ENCODE measurements around the gene GXYLT1. TPM values are rescaled to one million over a fixed set of nuclear protein-coding genes. Genes with fewer than 3 reads are reported as not detected.
A peak's percentile ranks its signal among the peaks of the same experiment; 100 is the strongest.
"Not testable (repeated sequence)": the region's sequence is repeated elsewhere in the genome, so short reads cannot be mapped to it uniquely, and the experiment has no call there.

GXYLT1 gene, protein sequence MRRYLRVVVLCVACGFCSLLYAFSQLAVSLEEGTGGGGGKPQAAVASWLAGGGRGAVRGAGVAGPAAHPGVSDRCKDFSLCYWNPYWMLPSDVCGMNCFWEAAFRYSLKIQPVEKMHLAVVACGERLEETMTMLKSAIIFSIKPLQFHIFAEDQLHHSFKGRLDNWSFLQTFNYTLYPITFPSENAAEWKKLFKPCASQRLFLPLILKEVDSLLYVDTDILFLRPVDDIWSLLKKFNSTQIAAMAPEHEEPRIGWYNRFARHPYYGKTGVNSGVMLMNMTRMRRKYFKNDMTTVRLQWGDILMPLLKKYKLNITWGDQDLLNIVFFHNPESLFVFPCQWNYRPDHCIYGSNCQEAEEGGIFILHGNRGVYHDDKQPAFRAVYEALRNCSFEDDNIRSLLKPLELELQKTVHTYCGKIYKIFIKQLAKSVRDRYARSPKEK
- 10 to 100 TPM in 1 of 2 donors, 1 to 10 TPM in 1; 9.3 to 11.1 TPM for total RNA-seq

- H3K36me3 ChIP-seq = no peaks in the 10 kb centered on the region
- H3K4me3 ChIP-seq = peak within 1 kb of the TSS; percentile 63
- TF ChIP-seq, protein P1, sequence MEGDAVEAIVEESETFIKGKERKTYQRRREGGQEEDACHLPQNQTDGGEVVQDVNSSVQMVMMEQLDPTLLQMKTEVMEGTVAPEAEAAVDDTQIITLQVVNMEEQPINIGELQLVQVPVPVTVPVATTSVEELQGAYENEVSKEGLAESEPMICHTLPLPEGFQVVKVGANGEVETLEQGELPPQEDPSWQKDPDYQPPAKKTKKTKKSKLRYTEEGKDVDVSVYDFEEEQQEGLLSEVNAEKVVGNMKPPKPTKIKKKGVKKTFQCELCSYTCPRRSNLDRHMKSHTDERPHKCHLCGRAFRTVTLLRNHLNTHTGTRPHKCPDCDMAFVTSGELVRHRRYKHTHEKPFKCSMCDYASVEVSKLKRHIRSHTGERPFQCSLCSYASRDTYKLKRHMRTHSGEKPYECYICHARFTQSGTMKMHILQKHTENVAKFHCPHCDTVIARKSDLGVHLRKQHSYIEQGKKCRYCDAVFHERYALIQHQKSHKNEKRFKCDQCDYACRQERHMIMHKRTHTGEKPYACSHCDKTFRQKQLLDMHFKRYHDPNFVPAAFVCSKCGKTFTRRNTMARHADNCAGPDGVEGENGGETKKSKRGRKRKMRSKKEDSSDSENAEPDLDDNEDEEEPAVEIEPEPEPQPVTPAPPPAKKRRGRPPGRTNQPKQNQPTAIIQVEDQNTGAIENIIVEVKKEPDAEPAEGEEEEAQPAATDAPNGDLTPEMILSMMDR (IDR thresholded peaks at IDR 0.05) = no peak
- intact Hi-C loops (cut with DNase I) = loop anchor here (10.0 kb wide), 1 partner anchor 90 kb away; the partner anchor contains the start of gene YAF2
- no peaks in the 10 kb centered on the region for H3K4me1 ChIP-seq
- peak within 1 kb of the TSS; percentile 93 for H3K27ac ChIP-seq
- no peaks in the 10 kb centered on the region for H3K27me3 ChIP-seq
- H3K9me3 ChIP-seq = no peaks in the 10 kb centered on the region
- DNase-seq = peak; percentile 94
- peak within 1 kb of the TSS; percentile 79 to 85 for H3K9ac ChIP-seq (ENCODE audit: low read depth in 2 of 2, low read length in 2 of 2)
Observed at GRCh38 chr12:42144408-42145196, at the start of gene GXYLT1. Gene GXYLT1 (minus strand): TSS chr12:42144874. CDS start chr12:42144646, 228 bp downstream.

GRCh38 chr12:42192686-42193085 lies 48.0 kb upstream of the GXYLT1 start:
- TF ChIP-seq, protein P1 (IDR thresholded peaks at IDR 0.05) = no peak
- H3K4me3 ChIP-seq = no peak overlapping the region
- no peak for DNase-seq
- H3K36me3 ChIP-seq = no peaks in the 10 kb centered on the region
- intact Hi-C loops (cut with DNase I) = no loop called here
- no peaks in the 10 kb centered on the region for H3K27me3 ChIP-seq
- no peak overlapping the region for H3K9ac ChIP-seq (ENCODE audit: low read depth in 2 of 2, low read length in 2 of 2)
- no peaks in the 10 kb centered on the region for H3K4me1 ChIP-seq
- H3K27ac ChIP-seq = no peak overlapping the region
- no peaks in the 10 kb centered on the region for H3K9me3 ChIP-seq

- Histone ChIP-seq H3K4me3 (no peak overlapping the region), H3K36me3 (no peaks in the 10 kb centered on the region), H3K27me3 (no peaks in the 10 kb centered on the region), H3K27ac (no peak overlapping the region), H3K4me1 (no peaks in the 10 kb centered on the region), H3K9me3 (no peaks in the 10 kb centered on the region), H3K9ac (ENCODE audit: low read depth in 2 of 2, low read length in 2 of 2) (no peak overlapping the region)
- DNase-seq = no peak
- intact Hi-C loops (cut with DNase I) = no loop called here
- TF ChIP-seq, protein P1 (IDR thresholded peaks at IDR 0.05) = no peak
Observed at GRCh38 chr12:42192258-42192657, 47.6 kb upstream of the GXYLT1 start.

GRCh38 chr12:42190376-42190775 lies 45.7 kb upstream of the GXYLT1 start:
- no peak overlapping the region for H3K27ac ChIP-seq
- DNase-seq = no peak
- no peak overlapping the region for H3K4me3 ChIP-seq
- H3K27me3 ChIP-seq = no peaks in the 10 kb centered on the region
- no peaks in the 10 kb centered on the region for H3K9me3 ChIP-seq
- H3K4me1 ChIP-seq = no peaks in the 10 kb centered on the region
- no peak overlapping the region for H3K9ac ChIP-seq (ENCODE audit: low read depth in 2 of 2, low read length in 2 of 2)
- TF ChIP-seq, protein P1 (IDR thresholded peaks at IDR 0.05) = no peak
- H3K36me3 ChIP-seq = no peaks in the 10 kb centered on the region
- intact Hi-C loops (cut with DNase I) = no loop called here

DNA sequence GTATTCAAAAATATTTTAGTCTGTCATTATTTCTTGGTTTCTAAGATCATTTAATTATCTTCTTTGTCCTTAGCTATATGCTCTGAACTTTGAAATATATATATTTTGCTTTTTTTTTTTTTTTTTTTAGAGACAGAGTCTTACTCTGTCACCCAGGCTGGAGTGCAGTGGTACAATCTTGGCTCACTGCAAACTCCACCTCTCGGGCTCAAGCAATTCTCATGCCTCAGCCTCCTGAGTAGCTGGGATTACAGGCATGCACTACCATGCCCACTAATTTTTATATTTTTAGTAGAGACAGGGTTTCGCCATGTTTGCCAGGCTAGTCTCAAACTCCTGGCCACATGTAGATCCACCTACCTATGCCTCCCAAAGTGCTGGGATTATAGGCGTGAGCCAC lies 43.6 kb upstream of the GXYLT1 start:
- DNase-seq; H3K4me3 ChIP-seq; H3K27me3 ChIP-seq; H3K36me3 ChIP-seq; H3K27ac ChIP-seq; H3K4me1 ChIP-seq; intact Hi-C loops (cut with DNase I); H3K9ac ChIP-seq (ENCODE audit: low read depth in 2 of 2, low read length in 2 of 2); H3K9me3 ChIP-seq: not testable (repeated sequence)

Measured in colonic mucosa (tissue), 4 donors.